ENCODE results near the gene MUC12. TPM values are rescaled to one million over a fixed set of nuclear protein-coding genes. Genes with fewer than 3 reads are reported as not detected.
"Not testable (repeated sequence)": the region's sequence is repeated elsewhere in the genome, so short reads cannot be mapped to it uniquely, and the experiment has no call there.

Gene MUC12
- total RNA-seq, 6 donors from 2014 or later = 0.69 to 2.1 (median 1.8) TPM; not detected in 3

DNA sequence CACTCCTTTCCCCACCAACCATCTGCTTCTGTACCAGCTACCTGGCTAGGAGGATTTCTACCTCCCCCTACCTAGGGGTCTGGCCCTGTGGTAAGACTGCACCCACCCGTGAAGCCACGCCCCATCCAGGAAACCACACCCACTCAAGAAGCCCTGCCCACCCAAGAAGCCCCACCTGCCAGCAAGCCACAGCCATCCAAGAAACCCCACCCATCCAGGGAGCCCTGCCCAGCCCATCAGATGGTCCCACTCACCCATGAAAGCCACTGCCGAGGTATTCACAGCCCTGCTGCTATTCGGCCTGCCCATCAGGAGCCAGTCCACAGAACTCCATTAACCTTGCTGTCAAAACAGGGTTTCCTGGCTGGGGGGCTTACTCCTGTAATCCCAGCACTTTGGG is 35.6 kb upstream of the MUC12 start:
- no peak for ATAC-seq (ENCODE audit: low FRiP score in 2 of 2)

DNA sequence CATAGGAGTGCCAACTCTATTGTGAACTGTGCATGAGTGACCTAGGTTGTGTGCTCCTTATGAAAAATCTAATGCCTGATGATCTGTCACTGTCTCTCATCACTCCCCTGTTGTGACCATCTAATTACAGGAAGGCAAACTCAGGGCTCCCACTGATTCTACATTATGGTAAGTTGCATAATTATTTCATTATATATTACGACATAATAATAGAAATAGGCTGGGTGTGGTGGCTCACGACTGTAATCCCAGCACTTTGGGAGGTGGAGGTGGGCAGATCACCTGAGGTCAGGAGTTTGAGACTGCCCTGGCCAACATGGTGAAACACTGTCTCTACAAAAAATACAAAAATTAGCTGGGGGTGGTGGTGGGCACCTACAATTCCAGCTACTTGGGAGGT is 34.0 kb upstream of the MUC12 start:
- H3K4me1 ChIP-seq; H3K36me3 ChIP-seq; H3K4me3 ChIP-seq; H3K9me3 ChIP-seq; DNase-seq; ATAC-seq (ENCODE audit: low FRiP score in 2 of 2); H3K27ac ChIP-seq; H3K27me3 ChIP-seq: not testable (repeated sequence)
- whole genome bisulfite sequencing, 2 donors = 50 to 57% methylated on average over 2 of the region's 2 CpGs

More for the DNA sequence above, 35.6 kb upstream of the MUC12 start:
- no peak for DNase-seq
- TF ChIP-seq POLR2AphosphoS5 (IDR thresholded peaks at IDR 0.05) (no peak), POLR2A (IDR thresholded peaks at IDR 0.05) (no peak), EP300 (IDR thresholded peaks at IDR 0.05) (no peak), CTCF (IDR thresholded peaks at IDR 0.05) (no peak)
- Histone ChIP-seq H3K27ac (no peak overlapping the region), H3K27me3 (no peaks in the 10 kb centered on the region), H3K36me3 (no peaks in the 10 kb centered on the region), H3K4me3 (no peak overlapping the region), H3K9me3 (no peaks in the 10 kb centered on the region), H3K4me1 (no peaks in the 10 kb centered on the region)
- WGBS, 2 donors = 52 to 70% methylated on average over 4 of the region's 4 CpGs

DNA sequence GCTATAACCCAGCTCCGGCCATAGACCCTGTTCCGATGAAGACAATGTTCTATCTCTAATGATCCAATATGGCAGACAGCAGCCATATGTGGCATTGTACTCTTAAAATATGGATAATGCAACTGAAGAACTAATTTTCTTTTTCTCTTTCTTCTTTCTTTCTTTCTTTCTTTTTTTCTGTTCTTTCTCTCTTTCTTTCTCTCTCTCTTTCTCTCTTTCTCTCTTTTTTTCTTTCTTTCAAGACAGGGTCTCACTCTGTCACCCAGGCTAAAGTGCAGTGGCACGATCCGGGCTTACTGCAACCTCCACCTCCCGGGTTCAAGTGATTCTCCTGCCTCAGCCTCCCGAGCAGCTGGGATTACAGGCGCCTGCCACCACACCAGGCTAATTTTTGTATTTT is 33.2 kb upstream of the MUC12 start:
- not testable (repeated sequence) for ATAC-seq (ENCODE audit: low FRiP score in 2 of 2); DNase-seq; H3K4me1 ChIP-seq; H3K4me3 ChIP-seq; H3K9me3 ChIP-seq; H3K27ac ChIP-seq; H3K27me3 ChIP-seq; H3K36me3 ChIP-seq
- 91 to 93% methylated on average over 7 of the region's 7 CpGs for WGBS, 2 donors

- no peaks in the 10 kb centered on the region for H3K9me3 ChIP-seq
- peak overlapping the region in 3 of 4 donors; percentile 21 to 42 (median 23) for H3K27ac ChIP-seq
- peak overlapping the region in 1 of 4 donors; percentile 6 for H3K4me3 ChIP-seq
- no peak for TF ChIP-seq CTCF (IDR thresholded peaks at IDR 0.05)
- no peak for TF ChIP-seq POLR2A (IDR thresholded peaks at IDR 0.05)
- TF ChIP-seq POLR2AphosphoS5 (IDR thresholded peaks at IDR 0.05) = no peak
- no peak for TF ChIP-seq EP300 (IDR thresholded peaks at IDR 0.05)
- peaks cover 0 to 10% (median 7%) of the 10 kb centered on the region in 4 donors for H3K4me1 ChIP-seq
- 50 to 52% methylated on average over 9 of the region's 9 CpGs for WGBS, 2 donors
- no peak for ATAC-seq (ENCODE audit: low FRiP score in 2 of 2)
- DNase-seq = no peak
- H3K36me3 ChIP-seq = no peaks in the 10 kb centered on the region
- H3K27me3 ChIP-seq = no peaks in the 10 kb centered on the region
Observed at GRCh38 chr7:100942045-100942774, 27.2 kb upstream of the MUC12 start.

DNA sequence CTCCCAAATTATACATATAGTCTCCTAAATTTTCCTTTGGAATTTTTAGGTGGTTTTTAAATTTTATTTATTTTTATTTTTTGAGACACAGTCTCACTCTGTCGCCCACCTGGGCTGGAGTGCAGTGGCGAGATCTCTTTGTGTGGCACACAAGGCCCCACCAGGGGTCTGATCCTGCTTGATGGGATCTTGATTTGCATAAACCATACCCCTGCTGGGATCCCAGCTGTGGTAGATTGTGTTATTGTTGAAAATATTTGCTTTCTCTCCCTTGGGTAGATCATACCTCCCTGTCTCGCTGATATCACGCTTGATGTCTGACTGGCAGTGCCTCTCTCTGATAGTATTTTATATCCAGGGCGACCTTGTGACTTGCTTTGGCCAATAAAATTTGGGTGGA is 25.7 kb upstream of the MUC12 start:
- no peaks in the 10 kb centered on the region for H3K27me3 ChIP-seq
- DNase-seq (no peak), ATAC-seq (ENCODE audit: low FRiP score in 2 of 2) (no peak)
- H3K4me3 ChIP-seq = no peak overlapping the region
- no peaks in the 10 kb centered on the region for H3K9me3 ChIP-seq
- 83 to 84% methylated on average over 5 of the region's 5 CpGs for WGBS, 2 donors
- no peak overlapping the region for H3K27ac ChIP-seq
- H3K36me3 ChIP-seq = no peaks in the 10 kb centered on the region
- no peak for TF ChIP-seq POLR2A (IDR thresholded peaks at IDR 0.05)
- no peak for TF ChIP-seq CTCF (IDR thresholded peaks at IDR 0.05)
- no peak for TF ChIP-seq POLR2AphosphoS5 (IDR thresholded peaks at IDR 0.05)
- no peak for TF ChIP-seq EP300 (IDR thresholded peaks at IDR 0.05)
- peaks cover 0 to 10% (median 7%) of the 10 kb centered on the region in 4 donors for H3K4me1 ChIP-seq

GRCh38 chr7:100944138-100944537 is 25.2 kb upstream of the MUC12 start:
- peaks cover 0 to 10% (median 7%) of the 10 kb centered on the region in 4 donors for H3K4me1 ChIP-seq
- H3K27me3 ChIP-seq = no peaks in the 10 kb centered on the region
- ATAC-seq (ENCODE audit: low FRiP score in 2 of 2) (no peak), DNase-seq (no peak)
- H3K27ac ChIP-seq = no peak overlapping the region
- WGBS, 2 donors = 83 to 91% methylated on average over 4 of the region's 4 CpGs
- H3K9me3 ChIP-seq = no peaks in the 10 kb centered on the region
- H3K4me3 ChIP-seq = no peak overlapping the region
- no peaks in the 10 kb centered on the region for H3K36me3 ChIP-seq
- TF ChIP-seq CTCF (IDR thresholded peaks at IDR 0.05) (no peak), POLR2A (IDR thresholded peaks at IDR 0.05) (no peak), POLR2AphosphoS5 (IDR thresholded peaks at IDR 0.05) (no peak), EP300 (IDR thresholded peaks at IDR 0.05) (no peak)
